ENCODE measurements around the gene GPR55.

- TF ChIP-seq CTCF (optimal IDR thresholded peaks at IDR 0.05 in 1 of 3, IDR thresholded peaks at IDR 0.05 in 1 of 3, conservative IDR thresholded peaks at IDR 0.05 in 1 of 3; ENCODE audit: extremely low read depth in 1 of 3, insufficient read depth in 2 of 3, low read length in 3 of 3) (no peak), EZH2 (IDR thresholded peaks at IDR 0.05; ENCODE audit: low read length) (no peak)
Measured at GRCh38 chr2:230914886-230915285, 10.2 kb downstream of the GPR55 start.
